Liver (tissue), 9 donors: ENCODE data around the gene RESF1. TPM values are rescaled to one million over a fixed set of nuclear protein-coding genes. Genes with fewer than 3 reads are reported as not detected.

Experiments
- DNase-seq: peaks from one replicate; pipeline ENCODE4 v3.0.0-alpha.2; 2017; ENCODE audit warnings: low spot score
- H3K27ac ChIP-seq, 2 donors: one replicate each; pipeline ENCODE4 v1.7.0; 2013; ENCODE audit warnings: inconsistent platforms in 2 of 2, low read length in 2 of 2, control low read depth in 1 of 2, low read depth in 1 of 2, mild to moderate bottlenecking in 1 of 2
- H3K27me3 ChIP-seq, 4 donors: one replicate each; pipeline versions ENCODE4 v1.6.1 to v1.7.0; 2013; ENCODE audit warnings: low read length in 3 of 4, inconsistent platforms in 1 of 4, mild to moderate bottlenecking in 1 of 4, moderate library complexity in 1 of 4; ENCODE audit not compliant: control insufficient read depth in 4 of 4, insufficient read depth in 4 of 4
- H3K36me3 ChIP-seq, 4 donors: one replicate each; pipeline versions ENCODE4 v1.6.1 to v1.7.0; 2013; ENCODE audit warnings: low read length in 3 of 4, mild to moderate bottlenecking in 3 of 4, low read depth in 1 of 4, moderate library complexity in 1 of 4; ENCODE audit not compliant: control insufficient read depth in 4 of 4, insufficient read depth in 3 of 4
- H3K4me1 ChIP-seq, 4 donors: one replicate each; pipeline versions ENCODE4 v1.6.1 to v1.7.0; 2013; ENCODE audit warnings: low read length in 3 of 4, mild to moderate bottlenecking in 3 of 4, moderate library complexity in 1 of 4; ENCODE audit not compliant: control insufficient read depth in 4 of 4, insufficient read depth in 4 of 4
- H3K4me3 ChIP-seq, 3 donors: one replicate each; pipeline versions ENCODE4 v1.6.1 to v1.7.0; 2013; ENCODE audit warnings: low read length in 3 of 3, control low read depth in 1 of 3, low read depth in 1 of 3, mild to moderate bottlenecking in 1 of 3
- H3K9ac ChIP-seq, 2 donors: one replicate each; pipeline ENCODE4 v1.7.0; 2013; ENCODE audit warnings: low read length in 2 of 2, mild to moderate bottlenecking in 2 of 2, moderate library complexity in 2 of 2, control low read depth in 1 of 2, low read depth in 1 of 2
- H3K9me3 ChIP-seq, 4 donors: one replicate each; pipeline versions ENCODE4 v1.6.1 to v1.7.0; 2013; ENCODE audit warnings: low read length in 3 of 4; ENCODE audit not compliant: control insufficient read depth in 4 of 4
- CTCF ChIP-seq: fragments of 150-350 bp; IDR thresholded peaks from 2 replicates; pipeline ENCODE4 v1.5.1; 2017; ENCODE audit warnings: improper control_type of control experiment, low read depth, low read length; ENCODE audit not compliant: missing input control
- EGR1 ChIP-seq, 2 donors: IDR thresholded peaks; 2 replicates each; pipeline ENCODE4 v1.6.1; 2016 to 2018; ENCODE audit warnings: antibody characterized with exemption in 2 of 2, low read depth in 2 of 2
- FOXA1 ChIP-seq: IDR thresholded peaks from 2 replicates; pipeline ENCODE4 v1.6.1; 2016; ENCODE audit warnings: antibody characterized with exemption
- FOXA2 ChIP-seq: IDR thresholded peaks from 2 replicates; pipeline ENCODE4 v1.6.1; 2016; ENCODE audit warnings: antibody characterized with exemption
- GABPA ChIP-seq, 2 donors: IDR thresholded peaks in 1 of 2; conservative IDR thresholded peaks in 1 of 2; 2 replicates each; pipeline ENCODE4 v1.6.1; 2016; ENCODE audit warnings: antibody characterized with exemption in 2 of 2, mild to moderate bottlenecking in 1 of 2, moderate library complexity in 1 of 2
- HNF4A ChIP-seq, 2 donors: conservative IDR thresholded peaks; 2 replicates each; pipeline ENCODE4 v1.6.1; 2016; ENCODE audit warnings: antibody characterized with exemption in 2 of 2, mild to moderate bottlenecking in 2 of 2
- JUND ChIP-seq, 2 donors: IDR thresholded peaks; 2 replicates each; pipeline ENCODE4 v1.6.1; 2016; ENCODE audit warnings: antibody characterized with exemption in 2 of 2
- NR2F2 ChIP-seq: IDR thresholded peaks from 2 replicates; pipeline ENCODE4 v1.6.1; 2016; ENCODE audit warnings: antibody characterized with exemption
- RAD21 ChIP-seq, 2 donors: IDR thresholded peaks; 2 replicates each; pipeline ENCODE4 v1.6.1; 2016; ENCODE audit warnings: antibody characterized with exemption in 2 of 2, mild to moderate bottlenecking in 2 of 2
- RXRA ChIP-seq, 2 donors: IDR thresholded peaks; 2 replicates each; pipeline ENCODE4 v1.6.1; 2017 to 2018; ENCODE audit warnings: antibody characterized with exemption in 2 of 2, mild to moderate bottlenecking in 1 of 2
- SP1 ChIP-seq: IDR thresholded peaks from 2 replicates; pipeline ENCODE4 v1.6.1; 2018; ENCODE audit warnings: antibody characterized with exemption, mild to moderate bottlenecking
- TAF1 ChIP-seq: conservative IDR thresholded peaks from 2 replicates; pipeline ENCODE4 v1.6.1; 2016; ENCODE audit warnings: antibody characterized with exemption, mild to moderate bottlenecking
- YY1 ChIP-seq: IDR thresholded peaks from 2 replicates; pipeline ENCODE4 v1.6.1; 2016; ENCODE audit warnings: antibody characterized with exemption, mild to moderate bottlenecking
- WGBS: extraction: QIAGEN DNeasy Blood & Tissue Kit; methylation state at CpG from one replicate; pipeline ENCODE4 v1.1.7; 2013; 5-methylcytosine and 5-hydroxymethylcytosine counted together
- polyA plus RNA-seq, 2 donors: library from polyadenylated mRNA; stranded (reverse) in 1 of 2; unstranded in 1 of 2; fragments of 200-250 nt in 1 of 2; fragments of >200 nt in 1 of 2; fragmentation: Nextera tagmentation in 1 of 2; extraction: Ambion mirVana in 1 of 2; gene quantifications; one replicate each; pipeline versions ENCODE4 v1.2.1 to v1.2.3, GENCODE V29; 2013 to 2015
- total RNA-seq, 2 donors: library from RNA; depleted of rRNA; stranded (reverse); fragments of >200 nt; gene quantifications; one replicate each; pipeline ENCODE4 v1.2.3, GENCODE V29; 2014
- TF ChIP-seq, protein P1 (sequence below): IDR thresholded peaks from 2 replicates; pipeline ENCODE4 v1.6.1; 2016; ENCODE audit warnings: antibody characterized with exemption
- TF ChIP-seq, protein P2 (sequence below): IDR thresholded peaks from 2 replicates; pipeline ENCODE4 v1.6.1; 2016; ENCODE audit warnings: antibody characterized with exemption
- TF ChIP-seq, protein P3 (sequence below): IDR thresholded peaks from 2 replicates; pipeline ENCODE4 v1.6.1; 2016; ENCODE audit warnings: antibody characterized with exemption
- donor health status: healthy.
- donor health status: healthy.
- donor health status: healthy.
- donor health status: healthy.
- donor health status: healthy.

The RESF1 gene
- total and polyA plus RNA-seq, 4 donors: 19.5 to 69.7 (median 37.2) TPM

GRCh38 chr12:31928246-31929026 lies 30.8 kb upstream of the RESF1 start:
- WGBS: 90% methylated on average over 8 of the region's 8 CpGs
- Histone ChIP-seq H3K36me3 (no peaks in the 10 kb centered on the region), H3K9ac (no peak overlapping the region), H3K27ac (no peak overlapping the region), H3K4me3 (no peak overlapping the region), H3K27me3 (no peaks in the 10 kb centered on the region), H3K4me1 (no peaks in the 10 kb centered on the region), H3K9me3 (peaks cover 0 to 2% (median 0%) of the 10 kb centered on the region in 4 donors)
- no peak for DNase-seq
- TF ChIP-seq, protein P1, sequence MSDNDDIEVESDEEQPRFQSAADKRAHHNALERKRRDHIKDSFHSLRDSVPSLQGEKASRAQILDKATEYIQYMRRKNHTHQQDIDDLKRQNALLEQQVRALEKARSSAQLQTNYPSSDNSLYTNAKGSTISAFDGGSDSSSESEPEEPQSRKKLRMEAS: no peak
- TF ChIP-seq RXRA (IDR thresholded peaks at IDR 0.05) (no peak), JUND (IDR thresholded peaks at IDR 0.05) (no peak), HNF4A (conservative IDR thresholded peaks at IDR 0.05) (no peak), CTCF (no peak), RAD21 (IDR thresholded peaks at IDR 0.05) (no peak), FOXA2 (no peak), FOXA1 (no peak), NR2F2 (no peak), SP1 (no peak)
- TF ChIP-seq, protein P2, sequence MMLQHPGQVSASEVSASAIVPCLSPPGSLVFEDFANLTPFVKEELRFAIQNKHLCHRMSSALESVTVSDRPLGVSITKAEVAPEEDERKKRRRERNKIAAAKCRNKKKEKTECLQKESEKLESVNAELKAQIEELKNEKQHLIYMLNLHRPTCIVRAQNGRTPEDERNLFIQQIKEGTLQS: no peak
- TF ChIP-seq, protein P3, sequence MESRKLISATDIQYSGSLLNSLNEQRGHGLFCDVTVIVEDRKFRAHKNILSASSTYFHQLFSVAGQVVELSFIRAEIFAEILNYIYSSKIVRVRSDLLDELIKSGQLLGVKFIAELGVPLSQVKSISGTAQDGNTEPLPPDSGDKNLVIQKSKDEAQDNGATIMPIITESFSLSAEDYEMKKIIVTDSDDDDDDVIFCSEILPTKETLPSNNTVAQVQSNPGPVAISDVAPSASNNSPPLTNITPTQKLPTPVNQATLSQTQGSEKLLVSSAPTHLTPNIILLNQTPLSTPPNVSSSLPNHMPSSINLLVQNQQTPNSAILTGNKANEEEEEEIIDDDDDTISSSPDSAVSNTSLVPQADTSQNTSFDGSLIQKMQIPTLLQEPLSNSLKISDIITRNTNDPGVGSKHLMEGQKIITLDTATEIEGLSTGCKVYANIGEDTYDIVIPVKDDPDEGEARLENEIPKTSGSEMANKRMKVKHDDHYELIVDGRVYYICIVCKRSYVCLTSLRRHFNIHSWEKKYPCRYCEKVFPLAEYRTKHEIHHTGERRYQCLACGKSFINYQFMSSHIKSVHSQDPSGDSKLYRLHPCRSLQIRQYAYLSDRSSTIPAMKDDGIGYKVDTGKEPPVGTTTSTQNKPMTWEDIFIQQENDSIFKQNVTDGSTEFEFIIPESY: no peak

GRCh38 chr12:31929027-31929526 lies 30.1 kb upstream of the RESF1 start:
- WGBS: 94% methylated on average over 5 of the region's 5 CpGs
- no peaks in the 10 kb centered on the region for H3K27me3 ChIP-seq
- no peak for DNase-seq
- H3K9ac ChIP-seq: no peak overlapping the region
- no peaks in the 10 kb centered on the region for H3K4me1 ChIP-seq
- no peaks in the 10 kb centered on the region for H3K9me3 ChIP-seq
- TF ChIP-seq FOXA1 (no peak), JUND (IDR thresholded peaks at IDR 0.05) (no peak), GABPA (IDR thresholded peaks at IDR 0.05 in 1 of 2, conservative IDR thresholded peaks at IDR 0.05 in 1 of 2) (no peak), SP1 (no peak), TAF1 (no peak), FOXA2 (no peak), RAD21 (IDR thresholded peaks at IDR 0.05) (no peak), HNF4A (conservative IDR thresholded peaks at IDR 0.05) (no peak), CTCF (no peak), EGR1 (IDR thresholded peaks at IDR 0.05; ENCODE audit: low read depth in 2 of 2) (no peak), YY1 (no peak)
- TF ChIP-seq, protein P3: no peak
- H3K4me3 ChIP-seq: no peak overlapping the region
- no peaks in the 10 kb centered on the region for H3K36me3 ChIP-seq
- no peak overlapping the region for H3K27ac ChIP-seq
